GM19193 (cell line): ENCODE results near the gene PRKCSH.

ENCODE experiments used
- POLR2A ChIP-seq: IDR thresholded peaks from 4 replicates; pipeline ENCODE4 v1.6.1; 2011; ENCODE audit not compliant: insufficient read depth, insufficient read length; ENCODE audit errors: extremely low read depth

Gene PRKCSH

GRCh38 chr19:11453468-11454341 lies 18.3 kb downstream of the PRKCSH start:
- no peak for TF ChIP-seq POLR2A

DNA sequence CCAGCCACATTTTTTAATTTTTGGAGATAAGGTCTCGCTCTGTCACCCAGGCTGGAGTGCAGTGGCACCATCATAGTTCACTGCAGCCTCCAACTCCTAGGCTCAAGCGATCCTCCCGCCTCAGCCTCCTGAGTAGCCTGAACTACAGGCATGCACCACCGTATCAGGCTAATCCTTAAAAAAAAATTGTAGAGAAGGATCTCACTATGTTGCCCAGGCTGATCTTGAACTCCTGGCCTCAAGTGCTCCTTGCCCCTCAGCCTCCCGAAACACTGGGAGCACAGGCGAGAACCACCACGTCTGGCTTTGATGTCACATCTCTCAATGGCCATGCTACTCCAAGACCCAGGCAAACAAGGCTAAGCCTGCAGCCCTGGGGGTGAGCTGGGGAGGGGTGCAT lies 21.2 kb downstream of the PRKCSH start:
- no peak for TF ChIP-seq POLR2A

DNA sequence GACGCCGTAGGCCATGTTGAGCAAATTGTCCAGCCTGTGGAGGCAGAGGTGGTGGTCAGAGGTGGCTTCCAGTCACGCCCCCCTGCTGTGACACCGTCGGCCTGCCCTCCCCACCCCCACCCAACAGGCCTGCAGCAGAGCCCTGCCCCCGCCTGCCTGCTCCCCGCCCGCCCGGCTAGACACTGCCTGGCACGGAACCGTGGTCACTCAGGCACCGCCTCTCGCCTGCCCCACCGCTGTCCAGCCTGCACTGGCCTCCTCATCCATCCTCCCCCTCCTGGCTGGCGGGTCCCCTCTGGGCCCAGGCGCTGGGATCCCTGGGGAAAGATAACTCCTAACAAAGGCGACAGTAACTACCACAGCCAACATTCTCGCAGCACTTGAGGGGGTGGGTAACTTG lies 21.7 kb downstream of the PRKCSH start:
- no peak for TF ChIP-seq POLR2A

- TF ChIP-seq POLR2A = no peak
Observed at GRCh38 chr19:11457831-11458230, 22.4 kb downstream of the PRKCSH start.

DNA sequence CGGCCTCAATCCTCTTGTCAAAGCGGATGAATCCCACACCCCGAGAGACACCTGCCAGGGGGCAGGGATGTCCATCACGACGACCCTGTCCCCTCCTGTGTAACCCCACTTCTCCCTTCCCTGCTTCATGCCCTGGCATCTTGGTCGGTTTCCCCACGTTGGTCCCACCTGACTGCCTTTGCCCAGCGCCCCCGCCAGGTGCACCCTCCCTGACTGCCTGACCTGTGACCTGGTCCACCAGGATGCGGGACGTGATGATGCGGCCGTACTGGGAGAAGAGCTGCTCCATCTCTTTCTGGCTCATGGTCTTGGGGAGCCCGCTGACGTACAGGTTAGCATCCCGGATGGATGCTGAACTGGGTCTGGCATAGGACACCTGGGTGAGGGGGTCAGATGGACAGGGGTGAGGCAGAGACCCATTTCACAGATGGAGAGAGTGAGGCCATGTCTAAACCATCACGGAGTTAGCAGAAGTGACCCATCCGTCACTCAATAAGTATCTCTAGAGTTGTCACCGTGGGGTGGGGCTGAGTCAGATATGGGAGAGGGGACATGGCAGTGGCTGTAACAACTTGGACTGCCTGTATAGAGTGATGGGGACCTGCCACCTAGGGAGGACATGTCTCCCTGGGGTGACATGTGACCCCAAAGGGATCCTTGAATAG lies 22.9 kb downstream of the PRKCSH start:
- no peak for TF ChIP-seq POLR2A

DNA sequence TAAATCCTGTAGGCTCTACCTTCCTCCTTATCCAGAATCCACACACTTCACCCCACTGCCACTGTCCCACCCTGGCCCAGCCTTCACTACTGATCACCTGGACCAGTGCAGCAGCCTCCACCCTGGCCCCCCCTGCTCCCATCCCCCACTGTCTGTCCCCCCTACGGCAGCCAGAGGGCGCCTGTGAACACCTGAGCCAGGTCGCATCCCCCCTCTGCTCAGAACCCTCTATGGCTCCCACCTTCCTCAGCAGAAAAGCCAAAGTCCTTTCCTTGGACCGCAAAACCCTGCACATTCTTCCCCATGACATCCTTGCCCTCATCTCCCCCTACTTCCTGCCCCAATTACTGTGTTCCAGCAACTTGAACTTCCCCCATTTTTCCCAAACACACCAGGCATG lies 24.8 kb downstream of the PRKCSH start:
- no peak for TF ChIP-seq POLR2A

DNA sequence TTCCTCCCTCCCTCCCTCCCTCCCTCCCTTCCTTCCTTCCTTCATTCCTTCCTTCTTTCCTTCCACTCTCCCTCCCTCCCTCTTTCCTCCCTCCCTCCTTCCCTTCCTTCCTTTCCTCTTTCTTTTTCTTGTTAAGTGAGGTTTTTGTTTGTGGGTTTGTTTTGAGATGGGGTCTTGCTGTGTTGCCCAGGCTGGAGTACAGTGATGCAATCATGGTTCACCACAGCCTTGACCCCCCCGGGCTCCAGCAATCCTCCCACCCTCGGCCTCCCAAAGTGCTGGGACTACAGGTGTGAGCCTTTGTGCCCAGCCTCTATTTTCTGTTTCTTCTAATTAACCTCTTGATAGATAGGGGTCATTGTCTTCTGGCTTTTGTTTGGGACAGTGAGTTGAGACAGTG lies 26.0 kb downstream of the PRKCSH start:
- no peak for TF ChIP-seq POLR2A

DNA sequence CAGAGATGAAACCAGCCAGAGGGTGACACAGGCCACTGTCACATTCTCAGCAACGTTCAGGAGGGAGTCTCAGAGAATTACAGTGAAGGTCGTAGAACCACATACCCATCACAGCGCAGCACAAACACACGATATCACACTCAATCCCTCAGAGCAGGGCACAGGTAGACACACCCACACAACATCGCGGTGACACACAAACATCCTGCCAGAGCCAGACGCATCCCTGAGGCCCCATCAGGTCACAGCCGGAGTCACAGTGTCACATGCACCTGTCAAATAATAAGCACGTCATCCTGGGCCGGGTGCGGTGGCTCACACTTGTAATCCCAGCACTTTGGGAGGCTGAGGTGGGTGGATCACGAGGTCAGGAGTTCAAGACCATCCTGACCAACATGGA lies 28.0 kb downstream of the PRKCSH start:
- no peak for TF ChIP-seq POLR2A

DNA sequence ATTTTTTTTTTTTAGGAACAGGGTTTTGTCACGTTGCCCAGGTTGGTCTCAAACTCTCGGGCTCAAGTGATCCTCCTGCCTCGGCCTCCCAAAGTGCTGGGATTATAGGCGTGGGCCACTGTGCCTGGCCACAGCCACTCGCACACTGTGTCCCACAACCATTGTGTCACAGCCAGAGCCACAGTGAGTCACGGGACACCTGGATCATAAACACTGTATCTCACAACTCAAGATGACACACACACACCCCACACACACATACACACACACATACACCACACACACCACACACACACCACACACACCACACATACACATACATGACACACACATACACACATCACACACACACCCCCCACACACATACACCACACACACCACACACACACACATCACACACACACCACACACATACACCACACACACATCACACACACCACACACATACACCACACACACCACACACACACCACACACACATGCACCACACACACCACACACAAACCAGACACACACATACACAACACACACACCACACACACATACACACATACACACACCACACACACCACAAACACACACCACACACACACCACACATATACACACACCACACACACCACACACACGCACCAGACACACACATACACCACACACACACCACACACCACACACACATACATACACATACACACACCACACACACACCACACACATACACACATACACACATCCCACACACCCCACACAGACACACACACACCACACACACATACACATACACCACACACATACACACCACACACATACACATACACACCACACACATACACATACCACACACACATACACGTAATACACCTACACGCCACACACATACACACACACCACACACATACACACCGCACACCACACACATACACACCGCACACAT lies 29.2 kb downstream of the PRKCSH start:
- TF ChIP-seq POLR2A = no peak

DNA sequence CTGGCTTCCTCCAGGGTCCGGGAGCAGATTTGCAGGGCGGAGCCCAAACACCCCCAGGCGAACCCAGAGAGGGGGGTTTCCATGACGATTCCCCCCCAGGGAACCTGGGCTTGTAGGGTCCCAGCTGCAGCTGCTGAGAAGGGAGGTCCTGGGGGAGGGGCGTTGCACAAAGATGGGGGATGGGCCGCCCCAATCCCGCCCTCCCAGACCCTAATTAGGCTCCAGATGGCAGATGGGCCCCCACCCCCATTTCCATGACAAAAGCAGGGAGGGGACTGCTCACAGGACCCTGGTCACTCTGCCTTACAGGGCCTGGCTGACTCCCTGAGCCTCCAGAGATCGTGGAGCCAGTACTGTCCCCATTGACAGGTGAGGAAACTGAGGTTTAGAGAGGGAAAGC lies 30.2 kb downstream of the PRKCSH start:
- TF ChIP-seq POLR2A = no peak

DNA sequence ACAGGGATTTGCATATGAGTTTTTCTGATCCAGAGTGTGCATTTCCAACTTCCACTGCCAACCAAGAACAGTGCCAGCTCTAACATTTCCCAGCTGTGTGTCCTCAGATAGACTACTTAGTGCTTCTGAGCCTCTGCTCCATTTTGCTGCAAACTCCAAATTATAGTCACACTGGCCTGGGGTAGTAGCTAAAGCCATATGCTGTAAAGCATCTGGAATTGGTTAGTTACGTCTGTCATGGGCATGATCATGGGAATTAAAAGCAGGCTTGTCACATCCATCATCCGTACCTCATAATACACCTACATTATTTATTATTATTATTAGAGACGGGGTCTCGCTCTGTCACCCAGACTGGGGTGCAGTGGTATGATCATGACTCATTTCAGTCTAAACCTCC lies 38.3 kb downstream of the PRKCSH start:
- TF ChIP-seq POLR2A = no peak

DNA sequence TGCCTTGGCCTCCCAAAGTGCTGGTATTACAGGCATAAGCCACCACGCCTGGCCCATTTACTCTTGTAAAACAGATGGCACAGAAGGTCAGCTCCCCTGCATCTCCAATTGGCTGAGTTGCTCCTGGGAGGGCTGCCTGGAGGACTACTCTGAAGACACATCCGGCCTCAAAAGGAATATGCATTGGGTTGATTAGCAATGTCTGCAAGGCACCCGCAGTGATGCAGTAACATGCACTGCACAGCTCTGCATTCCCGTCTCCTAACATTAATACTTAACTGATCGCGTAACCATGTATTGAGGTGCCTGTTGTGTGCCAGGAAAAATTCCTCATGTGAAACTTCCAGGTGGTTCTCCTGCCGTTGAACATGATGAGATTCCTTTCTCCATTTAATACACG lies 40.4 kb downstream of the PRKCSH start:
- no peak for TF ChIP-seq POLR2A

DNA sequence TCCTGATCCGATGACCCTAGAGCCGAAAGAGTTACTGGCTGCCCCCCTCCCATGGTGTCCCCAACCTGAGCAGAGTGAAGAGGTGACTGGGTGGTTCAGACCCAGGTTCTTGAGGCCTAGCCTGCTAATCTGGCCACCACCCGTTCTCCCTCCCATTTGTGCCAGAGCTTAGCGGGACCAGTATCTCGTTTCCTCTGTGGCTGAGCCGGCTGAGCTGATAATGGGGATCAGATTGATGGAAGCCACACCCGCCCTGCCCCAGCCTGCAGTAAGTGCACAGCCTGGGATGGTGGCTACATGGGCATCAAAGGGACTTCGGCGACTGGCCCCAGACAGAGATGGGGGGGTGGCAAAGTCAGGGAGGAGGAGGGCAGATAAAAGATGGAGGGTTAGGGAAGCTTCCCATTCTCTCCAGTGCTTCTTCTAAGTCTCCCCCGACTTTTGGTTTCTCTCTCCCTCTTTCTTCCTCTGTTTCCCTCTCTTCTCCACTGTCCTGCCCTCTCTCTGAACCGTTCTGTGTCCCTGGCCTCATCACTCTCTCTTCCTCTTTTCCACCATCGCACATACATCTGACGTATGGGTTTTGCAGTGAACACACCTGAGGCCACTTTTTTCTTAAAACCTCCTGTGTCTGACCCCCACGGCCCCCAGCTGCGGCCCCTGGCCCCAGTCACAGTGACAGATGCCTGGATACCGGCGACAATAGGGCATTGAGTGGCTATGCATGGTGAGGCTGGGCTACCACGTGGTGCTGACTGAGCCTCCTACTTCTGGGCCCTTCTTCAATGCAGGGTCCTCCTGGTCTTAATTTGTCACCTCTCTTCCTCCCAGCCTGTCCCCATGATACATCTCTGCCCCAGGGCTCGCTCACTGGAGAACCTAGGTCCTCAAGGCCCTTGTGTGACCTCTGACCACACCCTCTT lies 43.0 kb downstream of the PRKCSH start:
- no peak for TF ChIP-seq POLR2A
